Gastrocnemius medialis (tissue), 4 donors: ENCODE results near the gene GNAI3.

Experiments
- POLR2A ChIP-seq, 2 donors: fragments of 450-650 bp; IDR thresholded peaks; one replicate each; pipeline ENCODE4 v1.6.1; 2017; ENCODE audit warnings: antibody characterized with exemption in 2 of 2, mild to moderate bottlenecking in 2 of 2, moderate library complexity in 2 of 2
- TF ChIP-seq, protein P1 (sequence below), 5 experiments: fragments of 450-650 bp in 3 of 5; fragments of 200-600 bp in 2 of 5; sonication (generic) in 2 of 5; IDR thresholded peaks in 4 of 5; conservative IDR thresholded peaks in 1 of 5; 1 replicate in 4 of 5; 2 replicates in 1 of 5; pipeline ENCODE4 v1.5.1; 2016 to 2019; ENCODE audit warnings: antibody characterized with exemption in 5 of 5, mild to moderate bottlenecking in 3 of 5, moderate library complexity in 3 of 5

DNA sequence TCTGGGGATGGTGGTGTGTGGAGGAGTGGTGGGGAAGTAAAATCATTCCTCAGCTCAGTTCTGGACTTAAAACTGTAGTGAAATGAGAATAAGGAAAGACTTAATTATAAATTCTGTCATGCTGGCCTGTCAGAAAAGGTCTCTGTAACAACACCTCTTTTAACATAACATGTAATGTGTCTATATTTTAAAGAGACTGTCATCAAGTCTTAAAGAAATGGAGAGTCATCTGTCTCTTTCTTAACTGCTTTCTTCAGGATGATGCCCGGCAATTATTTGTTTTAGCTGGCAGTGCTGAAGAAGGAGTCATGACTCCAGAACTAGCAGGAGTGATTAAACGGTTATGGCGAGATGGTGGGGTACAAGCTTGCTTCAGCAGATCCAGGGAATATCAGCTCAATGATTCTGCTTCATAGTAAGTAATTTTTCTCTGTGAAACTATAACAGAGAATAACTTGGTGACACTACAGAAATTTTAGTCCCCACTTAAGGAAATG, 30.6 kb downstream of the GNAI3 start:
- TF ChIP-seq, protein P1, sequence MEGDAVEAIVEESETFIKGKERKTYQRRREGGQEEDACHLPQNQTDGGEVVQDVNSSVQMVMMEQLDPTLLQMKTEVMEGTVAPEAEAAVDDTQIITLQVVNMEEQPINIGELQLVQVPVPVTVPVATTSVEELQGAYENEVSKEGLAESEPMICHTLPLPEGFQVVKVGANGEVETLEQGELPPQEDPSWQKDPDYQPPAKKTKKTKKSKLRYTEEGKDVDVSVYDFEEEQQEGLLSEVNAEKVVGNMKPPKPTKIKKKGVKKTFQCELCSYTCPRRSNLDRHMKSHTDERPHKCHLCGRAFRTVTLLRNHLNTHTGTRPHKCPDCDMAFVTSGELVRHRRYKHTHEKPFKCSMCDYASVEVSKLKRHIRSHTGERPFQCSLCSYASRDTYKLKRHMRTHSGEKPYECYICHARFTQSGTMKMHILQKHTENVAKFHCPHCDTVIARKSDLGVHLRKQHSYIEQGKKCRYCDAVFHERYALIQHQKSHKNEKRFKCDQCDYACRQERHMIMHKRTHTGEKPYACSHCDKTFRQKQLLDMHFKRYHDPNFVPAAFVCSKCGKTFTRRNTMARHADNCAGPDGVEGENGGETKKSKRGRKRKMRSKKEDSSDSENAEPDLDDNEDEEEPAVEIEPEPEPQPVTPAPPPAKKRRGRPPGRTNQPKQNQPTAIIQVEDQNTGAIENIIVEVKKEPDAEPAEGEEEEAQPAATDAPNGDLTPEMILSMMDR (IDR thresholded peaks at IDR 0.05 in 4 of 5, conservative IDR thresholded peaks at IDR 0.05 in 1 of 5): no peak
- no peak for TF ChIP-seq POLR2A (IDR thresholded peaks at IDR 0.05)
